GM18498 (cell line): ENCODE measurements around the gene ZNF425.
"Not testable (repeated sequence)": the region's sequence is repeated elsewhere in the genome, so short reads cannot be mapped to it uniquely, and the experiment has no call there.

Source experiments
- ATAC-seq: cut with Tn5 transposase; IDR thresholded peaks from one replicate; pipeline ENCODE4 v1.9.1; 2021; ENCODE audit warnings: mild to moderate bottlenecking, moderate library complexity; ENCODE audit not compliant: unreplicated experiment

Gene ZNF425

DNA sequence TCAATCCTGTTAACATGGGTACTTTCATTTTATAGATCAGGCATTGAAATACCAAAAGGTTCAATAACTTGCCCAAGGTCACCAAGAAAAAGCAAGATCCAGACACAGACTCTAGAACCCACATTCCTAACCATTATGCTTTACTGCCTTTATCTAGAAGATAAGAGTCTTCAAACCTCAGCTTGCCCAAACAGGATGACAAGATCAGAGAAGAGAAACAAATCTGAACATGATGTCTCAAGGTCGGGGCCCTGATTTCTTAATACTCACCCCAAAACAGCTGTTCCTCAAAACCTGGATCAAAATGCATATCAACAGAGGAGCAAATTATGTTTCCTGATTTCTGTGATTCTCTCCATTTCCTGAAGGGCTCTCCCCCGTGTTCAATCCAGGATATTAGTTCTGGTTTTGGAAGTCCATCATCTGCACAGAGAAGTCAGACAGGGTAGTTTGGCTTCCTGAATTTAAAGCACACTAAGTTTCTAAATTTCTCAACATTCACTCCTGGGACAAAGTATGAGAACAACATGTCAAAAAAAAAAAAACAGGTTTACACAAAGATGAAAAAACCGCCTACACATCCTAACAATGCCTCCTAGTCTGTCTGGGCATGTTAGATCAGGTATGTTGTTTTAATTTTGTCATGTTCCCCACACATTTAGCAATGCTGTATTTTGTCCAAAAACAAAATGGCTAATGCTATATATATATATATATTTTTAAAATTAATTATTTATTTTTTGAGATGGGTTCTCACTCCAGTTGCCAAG, 51.8 kb downstream of the ZNF425 start:
- ATAC-seq: no peak

DNA sequence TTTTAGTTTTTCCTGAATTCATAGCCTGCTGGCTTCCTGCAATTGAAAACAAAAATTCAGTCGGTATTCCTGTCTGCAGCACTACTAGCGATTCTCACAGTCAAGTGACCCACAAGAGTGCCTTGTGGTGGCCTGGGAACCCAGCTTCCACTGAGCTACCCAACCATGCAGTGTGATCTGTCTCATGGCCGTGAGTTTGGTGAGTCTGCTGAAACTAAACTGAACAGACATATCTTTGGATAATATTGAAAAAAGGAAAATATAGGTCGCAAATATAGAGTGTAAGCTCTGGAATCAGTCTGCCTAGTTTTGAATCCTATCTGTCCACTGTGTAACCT, 53.7 kb downstream of the ZNF425 start:
- no peak for ATAC-seq

DNA sequence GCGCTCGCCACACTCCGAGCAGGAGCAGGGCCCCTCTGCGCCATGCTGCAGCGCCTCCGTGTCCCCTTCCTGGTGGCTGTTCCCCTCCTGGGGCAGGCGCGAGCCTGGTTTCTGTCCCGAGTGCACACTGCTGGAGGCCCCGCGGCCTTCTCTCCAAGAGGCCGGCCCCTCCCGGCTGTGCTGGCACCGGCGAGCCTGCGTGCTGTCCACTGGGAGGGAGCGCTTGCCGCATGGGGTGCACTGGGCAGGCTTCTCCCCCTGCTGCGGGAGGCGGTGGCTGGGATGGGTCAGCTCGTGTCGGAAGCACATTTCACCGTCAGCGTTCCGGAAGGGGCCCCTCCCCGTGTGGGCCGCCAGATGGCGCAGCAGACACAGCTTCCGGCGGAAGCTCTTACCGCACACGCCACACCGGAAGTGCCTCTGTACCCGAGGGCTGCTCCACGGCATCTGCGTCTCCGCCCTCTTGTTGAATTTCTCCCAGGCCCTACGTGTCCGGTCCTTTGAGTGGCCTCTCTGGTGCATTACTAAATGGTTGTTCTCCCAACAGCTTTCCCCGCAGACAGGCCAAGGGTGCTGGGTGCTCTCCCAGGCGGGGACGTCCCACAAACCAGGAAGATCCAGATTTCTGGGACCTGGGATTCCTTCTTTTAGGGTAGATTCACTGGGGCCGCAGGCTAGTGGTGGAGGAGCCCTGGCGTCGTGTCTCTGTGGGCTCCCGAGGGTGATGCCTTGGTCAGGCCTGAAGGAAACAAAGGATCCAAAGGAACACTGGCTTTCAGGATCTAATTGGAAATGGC, 54.3 kb downstream of the ZNF425 start:
- no peak for ATAC-seq

DNA sequence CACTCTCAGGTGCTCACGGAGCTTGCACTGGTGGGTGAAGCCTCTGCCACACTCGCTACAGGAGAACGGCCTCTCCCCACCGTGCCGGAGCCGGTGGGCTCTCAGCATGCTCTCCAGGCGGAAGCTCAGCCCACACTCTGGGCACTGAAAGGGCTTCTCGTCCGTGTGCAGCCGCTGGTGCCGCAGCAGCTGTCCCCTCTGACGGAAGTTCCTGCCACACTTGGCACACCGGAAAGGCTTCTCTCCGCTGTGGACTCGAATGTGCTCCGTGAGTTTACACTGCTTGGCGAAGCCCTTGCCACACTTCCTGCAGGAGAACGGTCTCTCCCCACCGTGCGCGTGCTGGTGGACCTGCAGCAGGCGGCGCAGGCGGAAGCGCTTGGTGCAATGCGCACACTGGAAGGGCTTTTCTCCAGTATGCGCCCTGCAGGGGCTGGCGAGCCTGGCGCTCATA, 54.9 kb downstream of the ZNF425 start:
- ATAC-seq: no peak

DNA sequence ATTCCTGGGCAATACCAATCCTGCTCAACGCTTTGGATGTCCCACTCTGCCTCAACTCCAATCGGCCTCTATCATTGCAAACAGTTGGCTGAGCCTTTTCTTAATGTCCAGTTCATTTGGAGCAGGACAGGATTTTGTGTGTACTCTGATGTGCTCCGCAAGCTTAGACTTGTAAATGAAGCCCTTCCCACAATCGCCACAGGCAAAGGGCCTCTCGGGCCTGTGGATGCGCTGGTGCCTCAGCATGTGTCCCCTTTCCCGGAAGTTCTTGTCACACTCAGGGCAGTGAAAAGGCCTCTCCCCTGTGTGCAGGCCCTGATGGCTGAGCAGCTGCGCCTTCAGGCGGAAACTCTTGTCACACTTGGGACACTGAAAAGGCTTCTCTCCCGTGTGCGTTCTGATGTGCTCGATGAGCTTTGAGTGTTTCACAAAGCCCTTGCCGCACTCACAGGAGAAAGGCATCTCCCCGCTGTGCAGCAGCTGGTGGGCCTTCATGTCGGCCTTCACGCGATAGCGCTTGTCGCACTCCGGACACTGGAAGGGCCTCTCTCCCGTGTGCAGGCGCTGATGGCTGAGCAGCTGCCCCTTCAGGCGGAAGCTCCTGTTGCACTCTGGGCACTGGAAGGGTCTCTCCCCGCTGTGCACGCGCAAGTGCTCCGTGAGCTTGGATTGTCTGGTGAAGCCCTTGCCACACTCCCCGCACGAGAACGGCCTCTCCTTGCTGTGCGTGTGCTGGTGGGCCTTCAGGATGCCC, 55.6 kb downstream of the ZNF425 start:
- no peak for ATAC-seq

DNA sequence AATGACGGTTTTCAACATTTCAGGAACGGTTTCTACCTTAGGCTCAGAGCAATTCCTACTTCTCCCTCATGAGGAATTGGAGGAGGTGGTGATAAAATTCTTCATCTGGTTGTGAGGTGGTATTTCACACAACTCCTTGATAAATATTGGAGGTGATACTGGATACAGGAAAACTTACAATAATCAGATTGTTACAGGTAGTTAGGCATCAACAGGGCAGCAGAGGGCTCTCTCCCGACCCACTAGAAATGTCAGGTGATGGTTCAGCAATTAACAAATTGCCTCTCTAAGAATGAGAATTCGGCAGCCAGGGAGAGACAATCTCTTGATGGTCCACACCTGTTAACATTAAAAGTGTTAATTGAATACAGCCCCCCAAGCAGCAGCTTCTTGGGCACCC, 58.3 kb downstream of the ZNF425 start:
- ATAC-seq: no peak

DNA sequence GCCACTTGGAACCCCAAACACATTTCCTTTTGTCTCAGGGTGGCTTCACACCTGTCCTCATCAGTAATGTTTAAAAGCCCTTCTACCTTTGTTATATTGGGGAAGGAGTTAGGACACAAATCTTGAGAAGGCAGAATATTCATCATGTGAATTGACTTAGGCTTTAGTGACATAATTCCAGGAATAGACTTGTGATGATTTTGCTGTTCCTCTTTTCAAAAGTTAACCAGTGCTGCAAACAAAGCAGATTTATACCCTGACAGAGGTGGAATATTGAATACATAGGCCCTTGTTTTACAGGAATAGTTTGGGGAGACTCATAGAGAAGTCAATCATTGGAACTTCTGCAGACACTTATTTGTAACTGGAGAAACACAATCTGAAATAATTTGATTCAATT, 62.6 kb downstream of the ZNF425 start:
- ATAC-seq: no peak

DNA sequence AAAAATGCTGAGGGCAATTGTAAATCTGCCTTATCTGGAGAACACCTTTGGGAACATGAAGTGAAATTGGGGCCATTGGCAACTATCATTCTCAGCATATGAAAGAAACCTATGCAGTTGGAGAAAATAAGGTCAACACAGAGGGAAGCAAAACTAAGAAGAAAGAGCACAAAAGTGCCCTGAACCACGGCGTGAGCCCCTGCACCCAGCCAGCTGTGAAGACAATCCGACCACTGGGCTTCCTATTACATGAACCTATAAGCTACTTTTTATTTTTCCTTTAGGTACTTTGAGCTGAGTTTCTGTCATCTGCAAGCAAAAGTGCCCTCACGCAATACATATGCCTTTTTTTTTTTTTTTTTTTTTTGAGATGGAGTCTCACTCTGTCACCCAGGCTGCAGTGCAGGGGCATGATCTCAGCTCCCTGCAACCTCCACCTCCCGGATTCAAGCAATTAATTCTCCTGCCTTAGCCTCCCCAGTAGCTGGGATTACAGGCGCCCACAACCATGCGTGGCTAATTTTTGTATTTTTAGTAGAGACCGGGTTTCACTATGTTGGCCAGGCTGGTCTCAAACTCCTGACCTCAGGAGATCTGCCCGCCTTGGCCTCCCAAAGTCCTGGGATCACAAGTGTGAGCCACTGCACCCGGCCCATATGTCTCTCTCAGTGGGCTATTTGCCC, 63.8 kb downstream of the ZNF425 start:
- not testable (repeated sequence) for ATAC-seq

DNA sequence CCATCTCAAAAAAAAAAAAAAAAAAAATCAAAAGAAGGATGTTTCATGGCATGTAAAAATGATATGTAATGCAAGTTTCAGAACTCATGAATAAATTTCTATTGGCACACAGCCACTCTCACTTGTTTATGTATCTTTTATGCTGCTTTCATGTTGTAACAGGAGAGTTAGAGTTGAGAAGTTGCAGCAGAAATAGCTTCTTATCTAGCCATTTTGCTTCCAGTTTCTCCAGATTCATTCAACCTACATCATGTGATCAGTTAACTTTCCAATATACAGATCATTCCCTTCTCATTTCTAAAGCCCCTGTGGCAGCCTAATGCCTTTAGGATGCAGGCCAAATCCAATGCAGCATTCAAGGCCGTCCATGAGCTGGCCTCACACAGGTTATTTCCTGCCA, 66.0 kb downstream of the ZNF425 start:
- ATAC-seq: no peak

DNA sequence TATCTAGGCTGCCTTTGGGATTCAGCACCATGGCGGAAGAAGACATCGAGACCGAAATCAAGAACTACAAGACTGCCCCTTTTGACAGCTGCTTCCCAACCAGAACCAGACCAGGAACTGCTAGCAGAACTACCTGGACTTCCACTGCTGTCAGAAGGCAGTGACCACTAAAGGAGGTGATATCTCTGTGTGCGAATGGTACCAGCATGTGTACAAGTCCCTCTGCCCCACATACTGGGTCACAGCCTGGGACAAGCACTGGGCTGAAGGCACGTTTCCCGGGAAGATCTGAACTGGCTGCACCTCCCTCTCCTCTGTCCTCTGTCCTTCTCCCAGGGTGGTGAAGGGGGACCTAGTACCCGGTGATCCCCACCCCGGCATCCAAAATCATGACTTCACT, 72.2 kb downstream of the ZNF425 start:
- ATAC-seq: no peak

DNA sequence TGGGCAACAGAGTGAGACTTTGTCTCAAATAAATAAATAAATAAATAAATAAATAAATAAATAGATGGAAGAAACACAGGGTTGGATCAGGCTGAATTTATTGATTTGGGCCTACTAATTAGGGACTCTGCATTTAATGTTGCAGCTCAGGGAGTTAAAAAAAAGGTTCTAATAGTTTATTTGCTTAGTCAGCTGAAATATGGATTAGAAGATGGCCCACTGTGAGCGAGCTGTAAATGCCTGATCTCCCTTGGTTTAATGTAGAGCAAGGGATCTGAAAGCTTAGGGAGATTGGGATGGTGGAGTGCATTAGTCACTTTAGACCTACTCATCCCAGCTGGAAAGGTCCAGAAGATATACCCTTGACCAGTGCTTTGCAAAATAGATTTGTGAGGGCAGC, 72.7 kb downstream of the ZNF425 start:
- ATAC-seq: no peak
